ENCODE measurements around the gene CCNA2.

Gene CCNA2

DNA sequence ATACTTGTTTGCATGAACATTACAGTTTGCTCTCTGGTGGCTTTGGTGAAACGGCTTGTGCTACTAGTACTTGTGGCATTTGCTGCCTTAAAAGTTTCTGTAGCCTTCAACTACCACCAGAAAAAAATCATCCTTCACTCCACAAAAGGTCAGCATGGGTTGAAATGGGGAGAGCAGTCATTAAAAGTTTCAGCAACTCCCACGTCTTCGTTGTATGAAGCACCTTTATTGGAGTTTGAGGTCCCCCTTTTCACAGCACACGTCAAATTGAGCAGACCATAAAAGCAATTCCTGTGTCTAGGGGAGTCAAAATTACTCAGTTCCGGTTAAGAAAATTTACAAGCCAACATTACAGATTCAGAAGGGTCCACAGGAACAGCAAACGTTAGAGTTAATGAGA, 23.0 kb upstream of the CCNA2 start:
- CTCF ChIA-PET = no interaction called here
- POLR2A ChIA-PET = no interaction called here

DNA sequence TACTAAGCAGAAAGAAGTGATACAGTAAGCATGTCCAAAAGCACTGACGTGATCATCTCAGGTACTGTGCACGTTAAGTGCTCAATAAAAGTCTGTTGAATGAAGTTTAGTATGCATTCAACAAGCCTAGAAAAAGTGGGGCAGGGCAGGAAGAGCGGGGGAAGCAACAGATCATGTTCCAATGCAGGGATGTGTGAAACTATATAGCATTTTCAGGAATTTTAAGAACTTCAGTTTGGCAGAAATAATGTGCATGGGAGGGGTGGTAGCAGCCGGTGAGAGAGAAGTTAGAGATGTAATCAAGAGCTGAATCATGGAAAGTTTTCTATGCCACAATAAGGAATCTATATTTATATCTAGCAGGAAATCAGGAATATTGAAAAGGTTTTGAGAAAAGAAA, 19.2 kb upstream of the CCNA2 start:
- ChIA-PET CTCF (no interaction called here), POLR2A (no interaction called here)
- DNase-seq (ENCODE audit: extremely low spot score) = no peak
- TF ChIP-seq, protein P1, sequence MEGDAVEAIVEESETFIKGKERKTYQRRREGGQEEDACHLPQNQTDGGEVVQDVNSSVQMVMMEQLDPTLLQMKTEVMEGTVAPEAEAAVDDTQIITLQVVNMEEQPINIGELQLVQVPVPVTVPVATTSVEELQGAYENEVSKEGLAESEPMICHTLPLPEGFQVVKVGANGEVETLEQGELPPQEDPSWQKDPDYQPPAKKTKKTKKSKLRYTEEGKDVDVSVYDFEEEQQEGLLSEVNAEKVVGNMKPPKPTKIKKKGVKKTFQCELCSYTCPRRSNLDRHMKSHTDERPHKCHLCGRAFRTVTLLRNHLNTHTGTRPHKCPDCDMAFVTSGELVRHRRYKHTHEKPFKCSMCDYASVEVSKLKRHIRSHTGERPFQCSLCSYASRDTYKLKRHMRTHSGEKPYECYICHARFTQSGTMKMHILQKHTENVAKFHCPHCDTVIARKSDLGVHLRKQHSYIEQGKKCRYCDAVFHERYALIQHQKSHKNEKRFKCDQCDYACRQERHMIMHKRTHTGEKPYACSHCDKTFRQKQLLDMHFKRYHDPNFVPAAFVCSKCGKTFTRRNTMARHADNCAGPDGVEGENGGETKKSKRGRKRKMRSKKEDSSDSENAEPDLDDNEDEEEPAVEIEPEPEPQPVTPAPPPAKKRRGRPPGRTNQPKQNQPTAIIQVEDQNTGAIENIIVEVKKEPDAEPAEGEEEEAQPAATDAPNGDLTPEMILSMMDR (IDR thresholded peaks at IDR 0.05; ENCODE audit: control extremely low read depth, extremely low read depth, low read depth, missing control alignments) = no peak

More for the DNA sequence above, 23.0 kb upstream of the CCNA2 start:
- TF ChIP-seq, protein P1 (IDR thresholded peaks at IDR 0.05; ENCODE audit: control extremely low read depth, extremely low read depth, low read depth, missing control alignments) = no peak
- DNase-seq (ENCODE audit: extremely low spot score) = no peak

DNA sequence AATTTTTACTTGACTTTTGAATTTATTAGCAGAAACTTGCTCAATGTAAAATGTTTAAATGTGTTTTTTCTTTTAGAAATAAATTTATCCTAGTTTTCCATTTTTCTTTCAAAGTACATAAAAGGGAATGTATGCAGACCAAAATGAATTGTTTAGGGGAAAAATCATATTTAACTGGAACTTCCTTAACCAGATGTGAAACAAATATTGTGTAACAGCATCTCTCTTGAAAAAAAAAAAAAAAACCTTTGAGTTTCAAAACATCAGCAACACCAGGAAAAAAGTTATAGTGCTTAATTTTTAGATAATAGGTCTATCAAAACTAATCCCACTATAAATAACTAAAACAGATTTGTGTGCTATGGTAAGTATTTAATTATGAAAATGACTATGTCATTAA, 14.5 kb upstream of the CCNA2 start:
- TF ChIP-seq, protein P1 (IDR thresholded peaks at IDR 0.05; ENCODE audit: control extremely low read depth, extremely low read depth, low read depth, missing control alignments) = no peak
- DNase-seq (ENCODE audit: extremely low spot score) = no peak
- CTCF ChIA-PET = no interaction called here
- POLR2A ChIA-PET = no interaction called here

DNA sequence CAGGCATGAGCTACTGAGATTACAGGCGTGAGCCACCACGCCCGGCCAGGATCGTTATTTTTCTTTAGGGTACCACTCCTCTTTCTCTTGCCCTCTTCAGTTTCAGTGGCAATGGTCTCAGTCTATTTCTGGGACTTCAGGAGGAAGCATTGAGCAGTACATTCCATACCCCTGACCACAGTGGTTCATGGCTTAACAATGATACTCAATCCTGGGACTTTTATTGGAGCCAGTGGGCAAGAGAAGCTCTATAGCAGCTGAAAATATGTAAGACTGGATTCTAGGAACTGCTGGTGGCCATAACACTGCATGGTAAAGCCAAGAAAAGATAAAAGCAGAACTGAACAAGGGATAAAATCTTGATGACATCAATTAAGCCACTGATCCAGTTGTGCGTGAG, 5.8 kb upstream of the CCNA2 start:
- ChIA-PET POLR2A (no interaction called here), CTCF (interaction anchor here (1.5 to 2.1 kb wide), 2 partner anchors 10 to 40 kb away, joined by 3 to 5 read pairs; partner anchors contain the start of gene BBS7)
- TF ChIP-seq, protein P1 (IDR thresholded peaks at IDR 0.05; ENCODE audit: control extremely low read depth, extremely low read depth, low read depth, missing control alignments) = no peak
- no peak for DNase-seq (ENCODE audit: extremely low spot score)

DNA sequence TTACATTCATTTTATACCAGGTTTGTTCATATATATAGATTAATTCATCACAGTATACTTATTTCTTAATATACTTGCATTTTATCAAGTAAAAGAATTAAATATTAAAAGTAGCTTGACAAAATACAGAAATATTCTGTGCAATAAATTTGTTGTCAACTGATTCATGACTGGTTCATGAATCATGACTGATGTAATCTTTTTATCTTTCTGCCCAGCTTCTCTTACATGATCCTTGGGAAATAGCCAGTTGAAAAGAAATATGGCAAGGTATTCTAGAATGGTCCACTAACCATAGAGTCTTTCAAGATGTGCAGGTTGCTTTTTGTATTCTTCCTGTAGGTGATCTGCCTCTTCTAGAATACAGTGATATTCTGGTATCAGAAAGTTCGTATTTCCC, 4.2 kb upstream of the CCNA2 start:
- TF ChIP-seq, protein P1 (IDR thresholded peaks at IDR 0.05; ENCODE audit: control extremely low read depth, extremely low read depth, low read depth, missing control alignments) = no peak
- DNase-seq (ENCODE audit: extremely low spot score) = no peak
- POLR2A ChIA-PET = no interaction called here
- CTCF ChIA-PET = interaction anchor here (1.4 to 1.9 kb wide), 2 partner anchors 9 to 29 kb away, joined by 5 read pairs; no protein-coding TSS in a partner anchor

DNA sequence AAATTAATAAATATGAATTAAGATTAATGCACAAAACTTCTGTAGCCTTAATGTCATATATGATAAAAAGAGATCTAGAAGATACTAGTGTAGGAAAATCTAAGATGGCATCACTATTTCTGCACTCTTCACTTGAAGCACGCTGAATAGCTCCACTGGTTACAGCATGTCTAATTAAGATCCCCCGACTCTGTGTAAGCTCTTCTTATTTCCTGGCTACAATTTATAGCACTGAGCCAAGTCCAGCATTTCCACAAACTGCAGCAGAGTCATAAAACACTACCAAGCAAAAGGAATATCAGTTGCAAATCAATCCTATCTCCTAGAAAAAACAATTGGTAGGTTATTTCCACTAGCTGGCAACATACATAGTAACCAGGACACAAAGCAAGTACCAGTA, 1.3 kb upstream of the CCNA2 start:
- CTCF ChIA-PET = interaction anchor here (1.4 to 3.9 kb wide), 4 partner anchors 9 to 129 kb away, joined by 3 to 21 read pairs (median 4); partner anchors contain the start of gene ANXA5
- TF ChIP-seq, protein P1 (IDR thresholded peaks at IDR 0.05; ENCODE audit: control extremely low read depth, extremely low read depth, low read depth, missing control alignments) = no peak
- POLR2A ChIA-PET = no interaction called here
- DNase-seq (ENCODE audit: extremely low spot score) = no peak

DNA sequence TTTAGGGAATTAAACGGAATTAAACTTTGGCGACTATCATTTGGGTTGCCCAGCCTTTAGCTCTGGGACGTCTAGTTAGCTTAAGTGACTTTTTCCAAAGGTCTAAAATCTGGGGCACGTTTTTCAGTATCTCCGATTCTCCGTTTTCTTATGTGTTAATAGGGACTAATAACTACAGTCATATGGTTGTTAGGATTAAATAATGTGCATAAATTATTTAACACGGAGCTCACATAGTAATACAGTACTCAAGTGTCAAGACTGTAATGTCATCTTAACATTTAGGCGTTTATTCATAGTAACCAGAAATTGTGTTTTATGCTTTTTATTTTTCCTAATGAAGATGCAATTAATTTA, 466 bp upstream of the CCNA2 start:
- DNase-seq (ENCODE audit: extremely low spot score) = no peak
- CTCF ChIA-PET = interaction anchor here (0.8 to 3.9 kb wide), 5 partner anchors 8 to 754 kb away, joined by 3 to 21 read pairs (median 4); partner anchors contain the start of gene ANXA5
- TF ChIP-seq, protein P1 (IDR thresholded peaks at IDR 0.05; ENCODE audit: control extremely low read depth, extremely low read depth, low read depth, missing control alignments) = no peak
- POLR2A ChIA-PET = no interaction called here

Data from GM10248 (cell line).